Spleen (tissue), 11 donors: Measurements from ENCODE around the gene MAP2. TPM values are rescaled to one million over a fixed set of nuclear protein-coding genes. Genes with fewer than 3 reads are reported as not detected.

Experiments used
- DNase-seq: peaks from one replicate; pipeline ENCODE4 v3.0.0-alpha.2; 2020
- H3K27ac ChIP-seq, 8 donors: fragments of 200-600 bp; sonication (generic) in 7 of 8; 1 replicate in 4 of 8; 2 replicates in 4 of 8; pipeline versions ENCODE4 v1.5.0 to v1.8.0; 2016 to 2021; ENCODE audit warnings: inconsistent platforms in 4 of 8, mild to moderate bottlenecking in 4 of 8, moderate library complexity in 1 of 8
- H3K27me3 ChIP-seq, 7 donors: fragments of 200-600 bp; sonication (generic) in 6 of 7; replicated peaks in 1 of 7; 1 replicate in 4 of 7; 2 replicates in 3 of 7; pipeline versions ENCODE4 v1.5.0 to v1.8.0; 2016 to 2021; ENCODE audit warnings: inconsistent platforms in 3 of 7, mild to moderate bottlenecking in 1 of 7
- H3K36me3 ChIP-seq, 6 donors: fragments of 200-600 bp; sonication (generic) in 5 of 6; 1 replicate in 4 of 6; 2 replicates in 2 of 6; pipeline versions ENCODE4 v1.5.0 to v1.8.0; 2016 to 2021; ENCODE audit warnings: inconsistent platforms in 2 of 6
- H3K4me1 ChIP-seq, 6 donors: fragments of 200-600 bp; sonication (generic) in 5 of 6; 1 replicate in 3 of 6; 2 replicates in 3 of 6; pipeline versions ENCODE4 v1.5.0 to v1.8.0; 2016 to 2021; ENCODE audit warnings: inconsistent platforms in 3 of 6
- H3K4me3 ChIP-seq, 8 donors: fragments of 200-600 bp; sonication (generic) in 7 of 8; 1 replicate in 4 of 8; 2 replicates in 4 of 8; pipeline versions ENCODE4 v1.5.0 to v1.8.0; 2016 to 2021; ENCODE audit warnings: inconsistent platforms in 4 of 8, mild to moderate bottlenecking in 4 of 8, moderate library complexity in 2 of 8
- H3K9me3 ChIP-seq, 8 donors: fragments of 200-600 bp; sonication (generic) in 7 of 8; 1 replicate in 4 of 8; 2 replicates in 4 of 8; pipeline versions ENCODE4 v1.5.0 to v1.8.0; 2016 to 2021; ENCODE audit warnings: inconsistent platforms in 4 of 8
- POLR2A ChIP-seq, 3 donors: fragments of 450-650 bp; IDR thresholded peaks; one replicate each; pipeline ENCODE4 v1.5.1; 2017; ENCODE audit warnings: antibody characterized with exemption in 3 of 3, mild to moderate bottlenecking in 1 of 3
- POLR2AphosphoS5 ChIP-seq, 3 donors: sonication (generic); formaldehyde crosslinking; IDR thresholded peaks; one replicate each; pipeline ENCODE4 v1.5.1; 2017; ENCODE audit warnings: antibody characterized with exemption in 3 of 3
- WGBS, 5 donors: extraction: QIAGEN DNeasy Blood & Tissue Kit in 3 of 5; methylation state at CpG; one replicate each; pipeline versions ENCODE4 v1.1.5 to v1.1.7; 2013 to 2018; 5-methylcytosine and 5-hydroxymethylcytosine counted together
- intact Hi-C: fragments of 100-400 bp; cut with DNase I; formaldehyde crosslinking; loops from one replicate; pipeline ENCODE4 v1.15.0; 2023; ENCODE audit warnings: low total_unique reads
- polyA plus RNA-seq, 3 donors: library from polyadenylated mRNA; stranded (reverse); fragments of 200-250 nt; gene quantifications; one replicate each; pipeline ENCODE4 v1.2.1, GENCODE V29; 2013
- total RNA-seq, 7 donors: library from RNA; depleted of rRNA in 3 of 7; stranded (reverse); fragments of >200 nt in 3 of 7; fragmentation: NEBNext Ultra II Directional in 4 of 7; extraction: Animal tissue kit (Norgen Biotek cat#: 25700) in 4 of 7; gene quantifications; one replicate each; pipeline versions ENCODE4 v1.1.0 to v1.2.1, GENCODE V29; 2016 to 2021
- TF ChIP-seq, protein P1 (sequence below), 11 experiments: fragments of 200-600 bp in 7 of 11; fragments of 450-650 bp in 4 of 11; sonication (generic) in 4 of 11; IDR thresholded peaks in 8 of 11; conservative IDR thresholded peaks in 3 of 11; 1 replicate in 7 of 11; 2 replicates in 4 of 11; pipeline versions ENCODE4 v1.4.0 to v1.8.0; 2016 to 2021; ENCODE audit warnings: antibody characterized with exemption in 11 of 11, inconsistent platforms in 4 of 11, mild to moderate bottlenecking in 1 of 11
- donor health status: healthy with polysubstance abuse.
- donor health status: DM: no; HTN: no; CAD: no; lungs with moderate emphysema.
- donor health status: DM: no; HTN: no; CAD: no.
- donor health status: Bipolar disorder and iron deficiency.
- donor health status: healthy.
- donor health status: DM: no; HTN: no; CAD: no.
- donor health status: DM: yes; HTN: yes; CAD: no.

Gene MAP2
- total and polyA plus RNA-seq, 10 donors = 0.38 to 5.0 (median 1.9) TPM

DNA sequence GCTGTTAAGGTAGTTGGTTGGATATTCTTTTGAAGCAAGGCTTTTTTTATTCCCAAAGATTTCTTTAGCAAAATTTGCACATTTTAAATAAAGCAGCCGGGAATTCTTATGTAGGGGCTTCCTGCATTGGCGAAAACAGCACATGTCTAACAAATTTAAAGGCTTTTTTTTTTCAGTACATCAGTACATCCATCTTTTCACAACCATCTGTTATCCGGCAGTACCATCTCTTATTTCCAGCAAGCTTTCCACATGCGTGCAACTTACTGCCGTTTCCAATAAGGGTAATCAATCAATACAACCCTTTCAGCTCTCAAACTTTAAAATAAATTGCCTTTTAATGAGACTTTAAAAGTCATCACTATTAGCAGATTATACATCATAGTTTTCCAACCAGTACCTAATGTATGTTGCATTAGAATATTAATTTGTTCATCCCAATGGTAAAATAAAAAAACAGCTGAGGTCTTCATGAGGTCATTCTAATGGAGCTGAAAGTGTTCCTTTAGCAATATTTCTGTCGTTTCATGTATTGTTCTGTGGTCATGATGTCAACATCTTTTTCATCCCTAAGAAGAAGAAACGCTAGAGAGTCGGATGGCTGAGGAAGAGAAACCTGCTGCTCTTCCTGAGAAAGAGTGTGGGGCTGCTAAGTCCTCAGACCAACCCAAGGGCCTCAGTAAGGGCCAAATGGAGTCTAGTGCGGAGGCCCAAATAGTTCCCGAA lies 266.3 kb downstream of the MAP2 start:
- H3K36me3 ChIP-seq = no peaks in the 10 kb centered on the region
- 80 to 87% (median 80%) methylated on average over 10 of the region's 10 CpGs for WGBS, 5 donors
- intact Hi-C loops = no loop called here

DNA sequence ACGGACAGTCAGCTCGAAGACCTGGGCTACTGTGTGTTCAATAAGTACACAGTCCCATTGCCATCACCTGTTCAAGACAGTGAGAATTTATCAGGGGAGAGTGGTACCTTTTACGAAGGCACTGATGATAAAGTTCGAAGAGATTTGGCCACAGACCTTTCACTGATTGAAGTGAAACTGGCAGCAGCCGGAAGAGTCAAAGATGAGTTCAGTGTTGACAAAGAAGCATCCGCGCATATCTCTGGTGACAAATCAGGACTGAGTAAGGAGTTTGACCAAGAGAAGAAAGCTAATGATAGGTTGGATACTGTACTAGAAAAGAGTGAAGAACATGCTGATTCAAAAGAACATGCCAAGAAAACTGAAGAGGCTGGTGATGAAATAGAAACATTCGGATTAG lies 270.9 kb downstream of the MAP2 start:
- H3K27me3 ChIP-seq = no peaks in the 10 kb centered on the region
- WGBS, 5 donors = 85 to 94% (median 89%) methylated on average over 8 of the region's 8 CpGs
- no peaks in the 10 kb centered on the region for H3K9me3 ChIP-seq
- intact Hi-C loops = no loop called here
- H3K27ac ChIP-seq = peak overlapping the region in 2 of 8 donors; percentile 28 to 39
- peak overlapping the region in 1 of 8 donors; percentile 11 for H3K4me3 ChIP-seq
- H3K36me3 ChIP-seq = no peaks in the 10 kb centered on the region
- no peak for DNase-seq
- no peaks in the 10 kb centered on the region for H3K4me1 ChIP-seq
- TF ChIP-seq POLR2AphosphoS5 (IDR thresholded peaks at IDR 0.05) = no peak
- TF ChIP-seq, protein P1, sequence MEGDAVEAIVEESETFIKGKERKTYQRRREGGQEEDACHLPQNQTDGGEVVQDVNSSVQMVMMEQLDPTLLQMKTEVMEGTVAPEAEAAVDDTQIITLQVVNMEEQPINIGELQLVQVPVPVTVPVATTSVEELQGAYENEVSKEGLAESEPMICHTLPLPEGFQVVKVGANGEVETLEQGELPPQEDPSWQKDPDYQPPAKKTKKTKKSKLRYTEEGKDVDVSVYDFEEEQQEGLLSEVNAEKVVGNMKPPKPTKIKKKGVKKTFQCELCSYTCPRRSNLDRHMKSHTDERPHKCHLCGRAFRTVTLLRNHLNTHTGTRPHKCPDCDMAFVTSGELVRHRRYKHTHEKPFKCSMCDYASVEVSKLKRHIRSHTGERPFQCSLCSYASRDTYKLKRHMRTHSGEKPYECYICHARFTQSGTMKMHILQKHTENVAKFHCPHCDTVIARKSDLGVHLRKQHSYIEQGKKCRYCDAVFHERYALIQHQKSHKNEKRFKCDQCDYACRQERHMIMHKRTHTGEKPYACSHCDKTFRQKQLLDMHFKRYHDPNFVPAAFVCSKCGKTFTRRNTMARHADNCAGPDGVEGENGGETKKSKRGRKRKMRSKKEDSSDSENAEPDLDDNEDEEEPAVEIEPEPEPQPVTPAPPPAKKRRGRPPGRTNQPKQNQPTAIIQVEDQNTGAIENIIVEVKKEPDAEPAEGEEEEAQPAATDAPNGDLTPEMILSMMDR (IDR thresholded peaks at IDR 0.05 in 8 of 11, conservative IDR thresholded peaks at IDR 0.05 in 3 of 11) = no peak
- TF ChIP-seq POLR2A (IDR thresholded peaks at IDR 0.05) = no peak

More for the DNA sequence above, 266.3 kb downstream of the MAP2 start:
- Histone ChIP-seq H3K27me3 (no peaks in the 10 kb centered on the region), H3K27ac (no peak overlapping the region), H3K4me3 (no peak overlapping the region), H3K9me3 (no peaks in the 10 kb centered on the region), H3K4me1 (no peaks in the 10 kb centered on the region)
- TF ChIP-seq, protein P1 (IDR thresholded peaks at IDR 0.05 in 8 of 11, conservative IDR thresholded peaks at IDR 0.05 in 3 of 11) = no peak
- no peak for TF ChIP-seq POLR2AphosphoS5 (IDR thresholded peaks at IDR 0.05)
- no peak for TF ChIP-seq POLR2A (IDR thresholded peaks at IDR 0.05)
- no peak for DNase-seq

DNA sequence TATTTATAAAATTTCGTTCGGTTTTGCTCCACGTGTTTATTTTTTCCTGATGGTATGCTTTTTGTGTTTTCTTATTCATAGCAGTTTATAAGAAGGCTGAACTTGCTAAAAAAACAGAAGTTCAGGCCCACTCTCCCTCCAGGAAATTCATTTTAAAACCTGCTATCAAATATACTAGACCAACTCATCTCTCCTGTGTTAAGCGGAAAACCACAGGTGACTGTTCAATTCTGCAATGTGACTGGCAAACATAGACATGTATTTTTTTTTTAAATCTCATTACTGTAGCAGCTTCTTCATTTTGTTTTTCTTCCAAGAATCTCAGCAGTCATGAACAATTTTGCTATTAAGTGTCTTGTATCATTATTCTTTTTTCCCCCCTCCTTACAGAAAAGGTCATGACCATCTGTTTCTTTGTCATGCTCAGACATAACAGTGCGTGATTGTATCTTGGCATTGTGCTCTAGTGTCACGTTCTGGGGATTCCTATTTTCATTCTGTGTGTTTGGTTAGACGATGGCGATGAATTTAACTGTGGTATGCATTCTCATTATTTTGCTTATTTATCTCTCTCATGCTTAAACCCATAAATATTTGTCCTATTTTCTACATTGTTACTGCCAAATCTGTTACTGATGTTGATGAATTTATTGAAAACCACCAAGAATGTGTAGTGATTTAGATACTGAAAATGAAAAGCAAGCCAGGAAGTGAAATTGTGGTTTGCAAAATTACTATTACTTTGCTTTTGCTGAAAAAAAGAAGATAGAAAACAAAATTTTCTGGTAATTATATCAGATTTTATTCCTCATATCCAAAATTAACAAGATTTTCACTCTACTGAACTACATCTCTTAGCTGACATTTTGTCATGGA lies 273.2 kb downstream of the MAP2 start:
- intact Hi-C loops = no loop called here
- Histone ChIP-seq H3K36me3 (no peaks in the 10 kb centered on the region), H3K27ac (peak overlapping the region in 1 of 8 donors; percentile 27), H3K4me1 (no peaks in the 10 kb centered on the region), H3K9me3 (no peaks in the 10 kb centered on the region), H3K4me3 (peak overlapping the region in 1 of 8 donors; percentile 5), H3K27me3 (no peaks in the 10 kb centered on the region)
- 58 to 73% (median 63%) methylated on average over 8 of the region's 8 CpGs for WGBS, 5 donors
- TF ChIP-seq, protein P1 (IDR thresholded peaks at IDR 0.05 in 8 of 11, conservative IDR thresholded peaks at IDR 0.05 in 3 of 11) = no peak
- TF ChIP-seq POLR2A (IDR thresholded peaks at IDR 0.05) (no peak), POLR2AphosphoS5 (IDR thresholded peaks at IDR 0.05) (no peak)
- DNase-seq = no peak

DNA sequence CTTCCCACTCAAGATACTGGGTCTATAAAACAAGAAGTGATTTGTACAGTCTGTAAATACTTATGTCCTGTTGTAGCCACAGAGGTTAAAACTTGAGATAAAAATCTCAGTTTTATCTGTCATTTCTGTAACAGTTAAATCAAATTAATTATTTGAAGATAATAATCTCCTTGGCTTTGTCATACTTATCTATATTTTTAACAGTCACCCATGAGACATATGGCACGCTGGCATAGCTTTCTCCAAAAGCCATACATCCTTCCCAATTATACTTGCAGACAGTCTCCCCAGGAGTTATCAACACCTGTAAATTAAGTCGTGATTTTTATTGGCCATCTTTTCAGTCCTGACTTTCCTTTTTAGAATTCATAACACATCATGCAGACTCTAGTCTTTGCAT lies 278.9 kb downstream of the MAP2 start:
- 58 to 76% (median 66%) methylated on average over 2 of the region's 2 CpGs for WGBS, 5 donors
- TF ChIP-seq, protein P1 (IDR thresholded peaks at IDR 0.05 in 8 of 11, conservative IDR thresholded peaks at IDR 0.05 in 3 of 11) = no peak
- TF ChIP-seq POLR2A (IDR thresholded peaks at IDR 0.05) = no peak
- TF ChIP-seq POLR2AphosphoS5 (IDR thresholded peaks at IDR 0.05) = no peak
- Histone ChIP-seq H3K27me3 (no peaks in the 10 kb centered on the region), H3K9me3 (no peaks in the 10 kb centered on the region), H3K4me1 (no peaks in the 10 kb centered on the region), H3K4me3 (no peak overlapping the region), H3K36me3 (no peaks in the 10 kb centered on the region), H3K27ac (no peak overlapping the region)
- DNase-seq = no peak
- intact Hi-C loops = no loop called here
